ENCODE results near the gene UBTD1.

DNA sequence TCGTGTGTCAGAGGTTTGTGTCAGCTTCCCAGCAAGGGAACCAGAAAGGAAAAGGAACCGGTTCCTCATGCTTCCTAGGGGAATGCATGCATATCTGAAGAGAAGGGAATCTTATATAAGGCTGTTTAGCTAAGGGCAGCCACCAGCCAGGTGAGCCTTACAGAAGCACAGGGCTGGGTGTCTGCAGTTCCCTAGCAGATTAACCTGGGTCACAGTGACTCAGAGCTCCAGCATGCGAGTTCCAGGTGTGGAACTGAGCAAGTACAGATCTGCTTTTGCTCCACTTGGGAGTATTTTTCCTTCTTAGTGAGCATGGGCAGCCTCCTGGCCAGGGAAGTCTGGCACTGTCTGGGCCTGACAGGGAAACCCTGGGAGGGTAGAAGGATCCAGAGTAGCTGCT lies 72.9 kb downstream of the UBTD1 start:
- TF ChIP-seq, protein P1, sequence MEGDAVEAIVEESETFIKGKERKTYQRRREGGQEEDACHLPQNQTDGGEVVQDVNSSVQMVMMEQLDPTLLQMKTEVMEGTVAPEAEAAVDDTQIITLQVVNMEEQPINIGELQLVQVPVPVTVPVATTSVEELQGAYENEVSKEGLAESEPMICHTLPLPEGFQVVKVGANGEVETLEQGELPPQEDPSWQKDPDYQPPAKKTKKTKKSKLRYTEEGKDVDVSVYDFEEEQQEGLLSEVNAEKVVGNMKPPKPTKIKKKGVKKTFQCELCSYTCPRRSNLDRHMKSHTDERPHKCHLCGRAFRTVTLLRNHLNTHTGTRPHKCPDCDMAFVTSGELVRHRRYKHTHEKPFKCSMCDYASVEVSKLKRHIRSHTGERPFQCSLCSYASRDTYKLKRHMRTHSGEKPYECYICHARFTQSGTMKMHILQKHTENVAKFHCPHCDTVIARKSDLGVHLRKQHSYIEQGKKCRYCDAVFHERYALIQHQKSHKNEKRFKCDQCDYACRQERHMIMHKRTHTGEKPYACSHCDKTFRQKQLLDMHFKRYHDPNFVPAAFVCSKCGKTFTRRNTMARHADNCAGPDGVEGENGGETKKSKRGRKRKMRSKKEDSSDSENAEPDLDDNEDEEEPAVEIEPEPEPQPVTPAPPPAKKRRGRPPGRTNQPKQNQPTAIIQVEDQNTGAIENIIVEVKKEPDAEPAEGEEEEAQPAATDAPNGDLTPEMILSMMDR (IDR thresholded peaks at IDR 0.05): no peak
- TF ChIP-seq EP300 (IDR thresholded peaks at IDR 0.05; ENCODE audit: low read depth): no peak
- TF ChIP-seq POLR2A (IDR thresholded peaks at IDR 0.05): no peak

All from transverse colon (tissue), 3 donors.